ENCODE results near the gene SASH1.

The SASH1 gene

GRCh38 chr6:148593130-148593812 is 250.6 kb downstream of the SASH1 start:
- DNase-seq (ENCODE audit: low read depth): no peak

GRCh38 chr6:148593813-148594170 is 251.2 kb downstream of the SASH1 start:
- no peak for DNase-seq (ENCODE audit: low read depth)

- DNase-seq (ENCODE audit: low read depth): no peak
Observed at GRCh38 chr6:148595550-148595949, 252.9 kb downstream of the SASH1 start.

GRCh38 chr6:148596891-148597455 is 254.3 kb downstream of the SASH1 start:
- no peak for DNase-seq (ENCODE audit: low read depth)

GRCh38 chr6:148598724-148599123 is 256.1 kb downstream of the SASH1 start:
- DNase-seq (ENCODE audit: low read depth): no peak

GRCh38 chr6:148599967-148600426 is 257.4 kb downstream of the SASH1 start:
- DNase-seq (ENCODE audit: low read depth): no peak

Data from activated T-helper 9 cell treated with anti-CD3 and anti-CD28 coated beads, Interleukin-2, amount 50 U/mL, for 16 hours (primary cell).